IMR-90 (cell line): ENCODE measurements around the gene NR1H4. TPM values are rescaled to one million over a fixed set of nuclear protein-coding genes. Genes with fewer than 3 reads are reported as not detected.
"Not testable (repeated sequence)": the region's sequence is repeated elsewhere in the genome, so short reads cannot be mapped to it uniquely, and the experiment has no call there.

Experiments
- ATAC-seq: fragments of 200-7000 bp; cut with Tn5 transposase; 2 replicates; pipeline ENCODE4 v1.9.1; 2020; ENCODE audit warnings: low read depth, mild to moderate bottlenecking, moderate library complexity
- BruUV-seq: library from RNA; stranded (reverse); fragments of 400-500 nt; replicated peaks from 2 replicates; lab custom pipeline; 2021; lab: Mats Ljungman, UMichigan
- CTCF ChIA-PET: fragments of 300-600 bp; formaldehyde crosslinking; extraction: SDS; loops from one replicate; lab custom pipeline; 2021; ENCODE audit warnings: antibody characterized with exemption; lab: Yijun Ruan, JAX
- POLR2A ChIA-PET: fragments of 300-600 bp; sonication (Branson Sonifier 250); formaldehyde crosslinking; loops from one replicate; lab custom pipeline; 2022; ENCODE audit warnings: antibody characterized with exemption; ENCODE audit not compliant: unreplicated experiment; lab: Charles Lee
- DNase-seq: peaks from one replicate; pipeline ENCODE4 v3.0.0; 2013
- H2AFZ ChIP-seq: replicated peaks from 2 replicates; pipeline ENCODE3; 2013; ENCODE audit warnings: low read length, mild to moderate bottlenecking; ENCODE audit not compliant: poor library complexity
- H2AK5ac ChIP-seq: 2 replicates; pipeline ENCODE4 v1.6.1; 2013; ENCODE audit warnings: low read depth, low read length, inconsistent platforms
- H2AK9ac ChIP-seq: replicated peaks from 2 replicates; pipeline ENCODE3; 2013; ENCODE audit warnings: mild to moderate bottlenecking, low read depth, low read length, moderate library complexity; ENCODE audit not compliant: poor library complexity
- H2BK120ac ChIP-seq: 2 replicates; pipeline ENCODE4 v1.6.1; 2013; ENCODE audit warnings: low read depth, low read length, inconsistent platforms
- H2BK15ac ChIP-seq: 3 replicates; pipeline ENCODE4 v1.6.1; 2013; ENCODE audit warnings: low read depth, low read length, inconsistent platforms
- H2BK20ac ChIP-seq: 2 replicates; pipeline ENCODE4 v1.6.1; 2013; ENCODE audit warnings: low read depth, mild to moderate bottlenecking, inconsistent platforms, low read length, moderate library complexity
- H2BK5ac ChIP-seq: 2 replicates; pipeline ENCODE4 v1.6.1; 2013; ENCODE audit warnings: mild to moderate bottlenecking, low read depth, low read length, inconsistent platforms; ENCODE audit not compliant: poor library complexity, severe bottlenecking
- H3K14ac ChIP-seq: replicated peaks from 2 replicates; pipeline ENCODE4 v1.6.1; 2013; ENCODE audit warnings: low read depth, low read length, inconsistent platforms
- H3K18ac ChIP-seq: 2 replicates; pipeline ENCODE4 v1.6.1; 2013; ENCODE audit warnings: low read depth, low read length, control low read depth
- H3K23ac ChIP-seq: 2 replicates; pipeline ENCODE4 v1.6.1; 2013; ENCODE audit warnings: low read depth, low read length, inconsistent platforms
- H3K27ac ChIP-seq: 2 replicates; pipeline ENCODE4 v1.5.1; 2013; ENCODE audit warnings: mild to moderate bottlenecking, control low read depth, low read length; ENCODE audit not compliant: insufficient read depth
- H3K27me3 ChIP-seq: 2 replicates; pipeline ENCODE4 v1.6.1; 2013; ENCODE audit warnings: low read length; ENCODE audit not compliant: control insufficient read depth, insufficient read depth
- H3K36me3 ChIP-seq: 2 replicates; pipeline ENCODE4 v1.6.1; 2013; ENCODE audit warnings: low read length, mixed read lengths; ENCODE audit not compliant: control insufficient read depth, insufficient read depth
- H3K4ac ChIP-seq: 2 replicates; pipeline ENCODE4 v1.6.1; 2013; ENCODE audit warnings: low read depth, low read length, inconsistent platforms
- H3K4me1 ChIP-seq: 2 replicates; pipeline ENCODE4 v1.6.1; 2013; ENCODE audit warnings: low read length, mixed read lengths; ENCODE audit not compliant: control insufficient read depth, insufficient read depth
- H3K4me2 ChIP-seq: 2 replicates; pipeline ENCODE4 v1.6.1; 2013; ENCODE audit warnings: low read depth, mild to moderate bottlenecking, control low read depth, low read length, moderate library complexity
- H3K4me3 ChIP-seq: 2 replicates; pipeline ENCODE4 v1.5.1; 2013; ENCODE audit warnings: low read depth, mild to moderate bottlenecking, control low read depth, low read length, moderate library complexity; ENCODE audit not compliant: insufficient read depth
- H3K56ac ChIP-seq: 2 replicates; pipeline ENCODE4 v1.6.1; 2013; ENCODE audit warnings: low read length, inconsistent platforms; ENCODE audit not compliant: insufficient read depth; ENCODE audit errors: extremely low read depth
- H3K79me1 ChIP-seq, 2 experiments: 2 replicates each; pipeline ENCODE4 v1.6.1; 2013; ENCODE audit warnings: low read length in 2 of 2, inconsistent platforms in 1 of 2, low read depth in 1 of 2
- H3K9ac ChIP-seq: 2 replicates; pipeline ENCODE4 v1.6.1; 2013; ENCODE audit warnings: low read depth, low read length, control low read depth
- H3K9me1 ChIP-seq: 2 replicates; pipeline ENCODE4 v1.6.1; 2013; ENCODE audit warnings: low read length, inconsistent platforms; ENCODE audit not compliant: insufficient read depth
- H3K9me3 ChIP-seq: 2 replicates; pipeline ENCODE4 v1.6.1; 2013; ENCODE audit warnings: low read length; ENCODE audit not compliant: control insufficient read depth, insufficient read depth
- H4K20me1 ChIP-seq: 2 replicates; pipeline ENCODE4 v1.6.1; 2013; ENCODE audit warnings: low read length, inconsistent platforms; ENCODE audit not compliant: insufficient read depth
- H4K5ac ChIP-seq: 2 replicates; pipeline ENCODE4 v1.6.1; 2013; ENCODE audit warnings: mild to moderate bottlenecking, low read depth, low read length, control low read depth
- H4K8ac ChIP-seq, 2 experiments: 2 replicates each; pipeline ENCODE4 v1.6.1; 2013; ENCODE audit warnings: low read depth in 2 of 2, low read length in 2 of 2, control low read depth in 1 of 2, inconsistent platforms in 1 of 2
- H4K91ac ChIP-seq: 2 replicates; pipeline ENCODE4 v1.6.1; 2013; ENCODE audit warnings: low read depth, low read length, inconsistent platforms; ENCODE audit not compliant: insufficient read depth
- WGBS, 2 experiments: methylation state at CpG; one replicate each; pipeline versions ENCODE4 v1.1.5 to v1.1.7; 2013; ENCODE audit warnings: missing lambda C conversion rate in 2 of 2; ENCODE audit not compliant: insufficient read length in 1 of 2; ENCODE audit errors: extremely low coverage in 2 of 2; 5-methylcytosine and 5-hydroxymethylcytosine counted together
- dilution Hi-C: fragments of 300-500 bp; cut with HindIII; formaldehyde crosslinking; loops from one replicate; pipeline ENCODE4 v1.14.3; 2018; ENCODE audit warnings: low sequenced_read_pairs; ENCODE audit not compliant: unreplicated experiment
- in situ Hi-C: fragments of 300-500 bp; cut with MboI; formaldehyde crosslinking; loops from 3 replicates; pipeline ENCODE4 v1.14.3; 2019; ENCODE audit warnings: low sequenced_read_pairs, inconsistent platforms, mixed read lengths
- intact Hi-C: fragments of 100-400 bp; cut with micrococcal nuclease; formaldehyde crosslinking; loops from 2 replicates; pipeline ENCODE4 v1.10.0; 2022
- polyA plus RNA-seq, 3 experiments: library from polyadenylated mRNA; depleted of rRNA; stranded (reverse); fragments of >200 nt; gene quantifications; 2 replicates each; pipeline ENCODE4 v1.2.3, GENCODE V29; 2012; ENCODE audit warnings: low replicate concordance in 1 of 3
- total RNA-seq: library from RNA; depleted of rRNA; stranded (reverse); fragments of >200 nt; gene quantifications from 2 replicates; pipeline ENCODE4 v1.2.3, GENCODE V29; 2012

The NR1H4 gene
- total and polyA plus RNA-seq, 2 of the 4 experiments (the other 2 are of a cell fraction) = not detected

DNA sequence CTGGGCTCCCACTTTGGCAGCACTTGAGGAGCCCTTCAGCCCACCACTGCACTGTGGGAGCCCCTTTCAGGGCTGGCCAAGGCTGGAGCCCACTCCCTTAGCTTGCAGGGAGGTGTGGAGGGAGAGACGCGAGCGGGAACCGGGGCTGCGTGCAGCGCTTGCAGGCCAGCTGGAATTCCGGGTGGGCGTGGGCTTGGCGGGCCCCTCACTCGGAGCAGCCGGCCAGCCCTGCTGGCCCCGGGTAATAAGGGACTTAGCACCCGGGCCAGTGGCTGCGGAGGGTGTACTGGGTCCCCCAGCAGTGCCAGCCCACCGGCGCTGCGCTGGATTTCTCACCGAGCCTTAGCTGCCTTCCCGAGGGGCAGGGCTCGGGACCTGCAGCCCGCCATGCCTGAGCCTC, 85.6 kb downstream of the NR1H4 start:
- no CpG with 5 or more reads among the region's 21 CpGs for WGBS, 2 experiments
- H3K9me3 ChIP-seq, in situ Hi-C loops, H3K9ac ChIP-seq, H3K4me3 ChIP-seq, intact Hi-C loops, H2BK5ac ChIP-seq, H3K14ac ChIP-seq, H2AK5ac ChIP-seq, BruUV-seq, H2BK120ac ChIP-seq, DNase-seq, H3K4me2 ChIP-seq, CTCF ChIA-PET, H3K4ac ChIP-seq, dilution Hi-C loops, H2AFZ ChIP-seq, H2BK15ac ChIP-seq, H2AK9ac ChIP-seq, POLR2A ChIA-PET, H3K36me3 ChIP-seq, H4K8ac ChIP-seq, H3K18ac ChIP-seq, H3K56ac ChIP-seq, H3K79me1 ChIP-seq, H2BK20ac ChIP-seq, H3K23ac ChIP-seq, H4K20me1 ChIP-seq, H4K91ac ChIP-seq, H3K9me1 ChIP-seq, H4K5ac ChIP-seq, ATAC-seq, H3K27me3 ChIP-seq, H3K27ac ChIP-seq, H3K4me1 ChIP-seq: not testable (repeated sequence)
